ENCODE results near the gene HIGD2A.

GRCh38 chr5:176429972-176430371 is 41.4 kb downstream of the HIGD2A start:
- TF ChIP-seq NR3C1 (CRISPR knock-in tag; IDR thresholded peaks at IDR 0.05) (no peak), GABPA (IDR thresholded peaks at IDR 0.05; ENCODE audit: low read depth, low read length) (no peak), GABPA (CRISPR knock-in tag; IDR thresholded peaks at IDR 0.05; ENCODE audit: low read depth) (no peak), MLLT10 (CRISPR knock-in tag; IDR thresholded peaks at IDR 0.05) (no peak), ZNF138 (CRISPR knock-in tag; IDR thresholded peaks at IDR 0.05; ENCODE audit: low read depth) (no peak), HNF4G (IDR thresholded peaks at IDR 0.05; ENCODE audit: borderline replicate concordance, low read depth, low read length) (no peak), HNF4G (CRISPR knock-in tag; IDR thresholded peaks at IDR 0.05; ENCODE audit: borderline replicate concordance, low read depth) (no peak), MAX (IDR thresholded peaks at IDR 0.05) (no peak), ZNF337 (CRISPR knock-in tag; IDR thresholded peaks at IDR 0.05; ENCODE audit: borderline replicate concordance, low read depth) (no peak), ETS1 (CRISPR knock-in tag; IDR thresholded peaks at IDR 0.05) (no peak), ATF2 (CRISPR knock-in tag; IDR thresholded peaks at IDR 0.05) (no peak), CTCF (CRISPR knock-in tag; IDR thresholded peaks at IDR 0.05) (peak; percentile 66), ZNF274 (CRISPR knock-in tag; IDR thresholded peaks at IDR 0.05) (no peak)

Data from HepG2 (cell line).